Measurements from ENCODE around the gene CNTLN. TPM values are rescaled to one million over a fixed set of nuclear protein-coding genes. Genes with fewer than 3 reads are reported as not detected.
"Not testable (repeated sequence)": the region's sequence is repeated elsewhere in the genome, so short reads cannot be mapped to it uniquely, and the experiment has no call there.

The CNTLN gene
- total RNA-seq, 1 experiment from 2014 or later = 5.1 TPM

DNA sequence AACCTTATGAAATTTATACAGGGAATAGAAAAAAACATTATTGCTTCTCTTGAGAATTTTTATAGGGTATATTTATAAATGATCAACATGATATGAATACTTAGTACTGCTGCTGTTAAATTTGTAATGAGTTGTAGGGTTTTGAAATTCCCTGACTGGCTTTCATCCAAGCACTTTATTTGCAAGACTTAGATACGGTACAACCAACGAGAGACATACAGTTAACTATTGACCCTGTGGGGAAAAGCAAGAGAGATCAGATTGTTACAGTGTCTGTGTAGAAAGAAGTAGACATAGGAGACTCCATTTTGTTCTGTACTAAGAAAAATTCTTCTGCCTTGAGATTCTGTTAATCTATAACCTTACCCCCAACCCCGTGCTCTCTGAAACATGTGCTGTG, 310.3 kb downstream of the CNTLN start:
- CTCF ChIA-PET = not testable (repeated sequence)

DNA sequence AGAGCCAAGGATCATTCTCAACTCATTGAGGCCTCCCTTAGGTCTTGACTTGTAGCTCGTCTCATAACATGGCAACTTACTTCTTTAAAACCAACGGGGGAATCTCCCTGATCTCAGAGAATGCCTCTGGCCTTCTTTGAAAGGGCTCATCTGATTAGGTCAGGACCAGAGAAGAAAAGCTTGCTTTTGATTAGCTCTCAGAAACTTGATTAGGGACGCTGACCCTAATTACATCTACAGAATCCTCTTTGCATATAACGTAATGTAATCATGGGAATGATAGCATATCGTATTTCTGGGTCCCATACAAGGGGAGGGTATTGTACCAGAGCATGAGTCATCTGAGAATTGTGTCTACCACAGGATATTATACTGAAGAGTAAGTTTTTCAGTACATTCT, 318.9 kb downstream of the CNTLN start:
- no peaks in the 10 kb centered on the region for H3K79me2 ChIP-seq (ENCODE audit: insufficient read depth, low read length)
- no peak for ATAC-seq
- H2AFZ ChIP-seq (ENCODE audit: low read depth, low read length, poor library complexity, severe bottlenecking) = no peak overlapping the region
- no peak overlapping the region for H3K9ac ChIP-seq (ENCODE audit: low read length)
- H3K4me1 ChIP-seq (ENCODE audit: control insufficient read depth in 1 of 2, insufficient read depth in 2 of 2, low read length in 2 of 2) = no peaks in the 10 kb centered on the region
- H4K20me1 ChIP-seq (ENCODE audit: insufficient read depth) = no peaks in the 10 kb centered on the region
- DNase-seq (ENCODE audit: low read depth, low spot score) = no peak
- ChIA-PET POLR2A (no interaction called here), CTCF (no interaction called here), RAD21 (ENCODE audit: low non-redundant PET in 1 of 2, low total read pairs in 2 of 2, uncharacterized antibody in 2 of 2, unreplicated experiment in 2 of 2) (no interaction called here)
- no peaks in the 10 kb centered on the region for H3K36me3 ChIP-seq (ENCODE audit: control insufficient read depth in 1 of 2, insufficient read depth in 2 of 2, low read length in 2 of 2)
- no peak overlapping the region for H3K27ac ChIP-seq (ENCODE audit: low read depth, low read length)
- no peaks in the 10 kb centered on the region for H3K9me2 ChIP-seq (ENCODE audit: insufficient read depth)
- no peaks in the 10 kb centered on the region for H3K9me3 ChIP-seq (ENCODE audit: control insufficient read depth in 1 of 2, insufficient read depth in 1 of 2, low read depth in 1 of 2, low read length in 2 of 2)
- intact Hi-C loops (cut with micrococcal nuclease) = no loop called here
- H3K27me3 ChIP-seq (ENCODE audit: insufficient read depth, low read length) = no peaks in the 10 kb centered on the region
- BruUV-seq (replicated peaks) = no TSS peak
- H3K4me2 ChIP-seq (ENCODE audit: low read length) = no peak overlapping the region
- H3K4me3 ChIP-seq (replicated peaks in 1 of 2; ENCODE audit: low read depth in 1 of 2, low read length in 2 of 2) = no peak overlapping the region
- TF ChIP-seq SIN3A (IDR thresholded peaks at IDR 0.05; ENCODE audit: low read depth) (no peak), TCF7L2 (IDR thresholded peaks at IDR 0.05; ENCODE audit: borderline replicate concordance, extremely low read depth, insufficient read depth, insufficient read length) (no peak), JUND (IDR thresholded peaks at IDR 0.05) (no peak), RAD21 (IDR thresholded peaks at IDR 0.05; ENCODE audit: low read depth) (no peak), POLR2AphosphoS5 (IDR thresholded peaks at IDR 0.05; ENCODE audit: low read depth, low read length) (no peak), FOSL1 (IDR thresholded peaks at IDR 0.05; ENCODE audit: low read depth) (no peak), SRF (IDR thresholded peaks at IDR 0.05; ENCODE audit: low read depth) (no peak), ELF1 (IDR thresholded peaks at IDR 0.05; ENCODE audit: borderline replicate concordance, low read depth) (no peak)
- TF ChIP-seq, protein P1, sequence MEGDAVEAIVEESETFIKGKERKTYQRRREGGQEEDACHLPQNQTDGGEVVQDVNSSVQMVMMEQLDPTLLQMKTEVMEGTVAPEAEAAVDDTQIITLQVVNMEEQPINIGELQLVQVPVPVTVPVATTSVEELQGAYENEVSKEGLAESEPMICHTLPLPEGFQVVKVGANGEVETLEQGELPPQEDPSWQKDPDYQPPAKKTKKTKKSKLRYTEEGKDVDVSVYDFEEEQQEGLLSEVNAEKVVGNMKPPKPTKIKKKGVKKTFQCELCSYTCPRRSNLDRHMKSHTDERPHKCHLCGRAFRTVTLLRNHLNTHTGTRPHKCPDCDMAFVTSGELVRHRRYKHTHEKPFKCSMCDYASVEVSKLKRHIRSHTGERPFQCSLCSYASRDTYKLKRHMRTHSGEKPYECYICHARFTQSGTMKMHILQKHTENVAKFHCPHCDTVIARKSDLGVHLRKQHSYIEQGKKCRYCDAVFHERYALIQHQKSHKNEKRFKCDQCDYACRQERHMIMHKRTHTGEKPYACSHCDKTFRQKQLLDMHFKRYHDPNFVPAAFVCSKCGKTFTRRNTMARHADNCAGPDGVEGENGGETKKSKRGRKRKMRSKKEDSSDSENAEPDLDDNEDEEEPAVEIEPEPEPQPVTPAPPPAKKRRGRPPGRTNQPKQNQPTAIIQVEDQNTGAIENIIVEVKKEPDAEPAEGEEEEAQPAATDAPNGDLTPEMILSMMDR (IDR thresholded peaks at IDR 0.05 in 2 of 3, conservative IDR thresholded peaks at IDR 0.05 in 1 of 3; ENCODE audit: borderline replicate concordance in 1 of 3, insufficient read depth in 1 of 3, low read depth in 2 of 3, low read length in 2 of 3) = no peak
- TF ChIP-seq, protein P2, sequence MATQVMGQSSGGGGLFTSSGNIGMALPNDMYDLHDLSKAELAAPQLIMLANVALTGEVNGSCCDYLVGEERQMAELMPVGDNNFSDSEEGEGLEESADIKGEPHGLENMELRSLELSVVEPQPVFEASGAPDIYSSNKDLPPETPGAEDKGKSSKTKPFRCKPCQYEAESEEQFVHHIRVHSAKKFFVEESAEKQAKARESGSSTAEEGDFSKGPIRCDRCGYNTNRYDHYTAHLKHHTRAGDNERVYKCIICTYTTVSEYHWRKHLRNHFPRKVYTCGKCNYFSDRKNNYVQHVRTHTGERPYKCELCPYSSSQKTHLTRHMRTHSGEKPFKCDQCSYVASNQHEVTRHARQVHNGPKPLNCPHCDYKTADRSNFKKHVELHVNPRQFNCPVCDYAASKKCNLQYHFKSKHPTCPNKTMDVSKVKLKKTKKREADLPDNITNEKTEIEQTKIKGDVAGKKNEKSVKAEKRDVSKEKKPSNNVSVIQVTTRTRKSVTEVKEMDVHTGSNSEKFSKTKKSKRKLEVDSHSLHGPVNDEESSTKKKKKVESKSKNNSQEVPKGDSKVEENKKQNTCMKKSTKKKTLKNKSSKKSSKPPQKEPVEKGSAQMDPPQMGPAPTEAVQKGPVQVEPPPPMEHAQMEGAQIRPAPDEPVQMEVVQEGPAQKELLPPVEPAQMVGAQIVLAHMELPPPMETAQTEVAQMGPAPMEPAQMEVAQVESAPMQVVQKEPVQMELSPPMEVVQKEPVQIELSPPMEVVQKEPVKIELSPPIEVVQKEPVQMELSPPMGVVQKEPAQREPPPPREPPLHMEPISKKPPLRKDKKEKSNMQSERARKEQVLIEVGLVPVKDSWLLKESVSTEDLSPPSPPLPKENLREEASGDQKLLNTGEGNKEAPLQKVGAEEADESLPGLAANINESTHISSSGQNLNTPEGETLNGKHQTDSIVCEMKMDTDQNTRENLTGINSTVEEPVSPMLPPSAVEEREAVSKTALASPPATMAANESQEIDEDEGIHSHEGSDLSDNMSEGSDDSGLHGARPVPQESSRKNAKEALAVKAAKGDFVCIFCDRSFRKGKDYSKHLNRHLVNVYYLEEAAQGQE (IDR thresholded peaks at IDR 0.05; ENCODE audit: low read depth) = no peak
- TF ChIP-seq, protein P3, sequence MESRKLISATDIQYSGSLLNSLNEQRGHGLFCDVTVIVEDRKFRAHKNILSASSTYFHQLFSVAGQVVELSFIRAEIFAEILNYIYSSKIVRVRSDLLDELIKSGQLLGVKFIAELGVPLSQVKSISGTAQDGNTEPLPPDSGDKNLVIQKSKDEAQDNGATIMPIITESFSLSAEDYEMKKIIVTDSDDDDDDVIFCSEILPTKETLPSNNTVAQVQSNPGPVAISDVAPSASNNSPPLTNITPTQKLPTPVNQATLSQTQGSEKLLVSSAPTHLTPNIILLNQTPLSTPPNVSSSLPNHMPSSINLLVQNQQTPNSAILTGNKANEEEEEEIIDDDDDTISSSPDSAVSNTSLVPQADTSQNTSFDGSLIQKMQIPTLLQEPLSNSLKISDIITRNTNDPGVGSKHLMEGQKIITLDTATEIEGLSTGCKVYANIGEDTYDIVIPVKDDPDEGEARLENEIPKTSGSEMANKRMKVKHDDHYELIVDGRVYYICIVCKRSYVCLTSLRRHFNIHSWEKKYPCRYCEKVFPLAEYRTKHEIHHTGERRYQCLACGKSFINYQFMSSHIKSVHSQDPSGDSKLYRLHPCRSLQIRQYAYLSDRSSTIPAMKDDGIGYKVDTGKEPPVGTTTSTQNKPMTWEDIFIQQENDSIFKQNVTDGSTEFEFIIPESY (IDR thresholded peaks at IDR 0.05; ENCODE audit: extremely low read depth, insufficient replicate concordance, low read length) = no peak
- TF ChIP-seq, protein P4, sequence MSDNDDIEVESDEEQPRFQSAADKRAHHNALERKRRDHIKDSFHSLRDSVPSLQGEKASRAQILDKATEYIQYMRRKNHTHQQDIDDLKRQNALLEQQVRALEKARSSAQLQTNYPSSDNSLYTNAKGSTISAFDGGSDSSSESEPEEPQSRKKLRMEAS (IDR thresholded peaks at IDR 0.05) = no peak
- TF ChIP-seq, protein P5, sequence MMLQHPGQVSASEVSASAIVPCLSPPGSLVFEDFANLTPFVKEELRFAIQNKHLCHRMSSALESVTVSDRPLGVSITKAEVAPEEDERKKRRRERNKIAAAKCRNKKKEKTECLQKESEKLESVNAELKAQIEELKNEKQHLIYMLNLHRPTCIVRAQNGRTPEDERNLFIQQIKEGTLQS (IDR thresholded peaks at IDR 0.05) = no peak

More for the DNA sequence above, 310.3 kb downstream of the CNTLN start:
- intact Hi-C loops (cut with micrococcal nuclease); H3K27me3 ChIP-seq (ENCODE audit: insufficient read depth, low read length); H3K36me3 ChIP-seq (ENCODE audit: control insufficient read depth in 1 of 2, insufficient read depth in 2 of 2, low read length in 2 of 2); POLR2A ChIA-PET; ATAC-seq; H3K4me2 ChIP-seq (ENCODE audit: low read length); DNase-seq (ENCODE audit: low read depth, low spot score); BruUV-seq (replicated peaks); H3K4me1 ChIP-seq (ENCODE audit: control insufficient read depth in 1 of 2, insufficient read depth in 2 of 2, low read length in 2 of 2); H2AFZ ChIP-seq (ENCODE audit: low read depth, low read length, poor library complexity, severe bottlenecking); H3K27ac ChIP-seq (ENCODE audit: low read depth, low read length); H3K9me2 ChIP-seq (ENCODE audit: insufficient read depth); H3K9ac ChIP-seq (ENCODE audit: low read length); H3K79me2 ChIP-seq (ENCODE audit: insufficient read depth, low read length); H4K20me1 ChIP-seq (ENCODE audit: insufficient read depth); H3K4me3 ChIP-seq (replicated peaks in 1 of 2; ENCODE audit: low read depth in 1 of 2, low read length in 2 of 2); H3K9me3 ChIP-seq (ENCODE audit: control insufficient read depth in 1 of 2, insufficient read depth in 1 of 2, low read depth in 1 of 2, low read length in 2 of 2); RAD21 ChIA-PET (ENCODE audit: low non-redundant PET in 1 of 2, low total read pairs in 2 of 2, uncharacterized antibody in 2 of 2, unreplicated experiment in 2 of 2): not testable (repeated sequence)

All from HCT116 (cell line).